H54 (cell line): ENCODE measurements around the gene MET.
"Not testable (repeated sequence)": the region's sequence is repeated elsewhere in the genome, so short reads cannot be mapped to it uniquely, and the experiment has no call there.

Experiments used
- DNase-seq: peaks from one replicate; pipeline ENCODE4 v3.0.0; 2011; ENCODE audit warnings: low spot score, mixed read lengths; ENCODE audit not compliant: insufficient read length
- FAIRE-seq: peaks from 3 replicates; lab custom pipeline; 2011; peaks lifted over from hg19 to GRCh38; lab: Jason Lieb, UNC
- POLR2A ChIP-seq: IDR thresholded peaks from 2 replicates; pipeline ENCODE4 v1.6.1; 2011; ENCODE audit warnings: low read depth, mild to moderate bottlenecking, low read length

MET gene

DNA sequence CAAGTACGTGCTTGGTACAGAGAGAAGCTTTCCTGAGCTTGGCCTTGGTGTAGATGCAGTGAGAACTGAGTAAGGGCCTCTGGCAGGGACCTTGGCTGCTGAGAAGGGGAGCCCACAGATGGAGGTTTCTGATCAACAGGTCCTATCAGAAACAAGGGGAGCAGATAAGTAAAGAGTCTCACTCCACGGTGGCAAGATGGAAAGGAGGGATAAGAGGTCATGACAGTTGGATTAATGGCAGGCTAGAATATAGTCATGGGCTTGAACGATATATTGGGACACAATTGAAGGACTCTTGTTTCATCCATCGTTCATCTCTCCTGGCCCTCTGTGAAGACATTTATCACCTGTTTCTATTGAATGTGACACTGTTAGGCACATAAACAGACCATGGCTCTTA, 41.5 kb downstream of the MET start:
- DNase-seq, result no peak
- no peak for FAIRE-seq
- no peak for TF ChIP-seq POLR2A

GRCh38 chr7:116713918-116714317, 41.9 kb downstream of the MET start:
- FAIRE-seq, result no peak

GRCh38 chr7:116715077-116715476, 43.1 kb downstream of the MET start:
- FAIRE-seq, result no peak
- TF ChIP-seq POLR2A, result no peak
- no peak for DNase-seq

More at GRCh38 chr7:116713918-116714317, 41.9 kb downstream of the MET start:
- no peak for TF ChIP-seq POLR2A
- no peak for DNase-seq

DNA sequence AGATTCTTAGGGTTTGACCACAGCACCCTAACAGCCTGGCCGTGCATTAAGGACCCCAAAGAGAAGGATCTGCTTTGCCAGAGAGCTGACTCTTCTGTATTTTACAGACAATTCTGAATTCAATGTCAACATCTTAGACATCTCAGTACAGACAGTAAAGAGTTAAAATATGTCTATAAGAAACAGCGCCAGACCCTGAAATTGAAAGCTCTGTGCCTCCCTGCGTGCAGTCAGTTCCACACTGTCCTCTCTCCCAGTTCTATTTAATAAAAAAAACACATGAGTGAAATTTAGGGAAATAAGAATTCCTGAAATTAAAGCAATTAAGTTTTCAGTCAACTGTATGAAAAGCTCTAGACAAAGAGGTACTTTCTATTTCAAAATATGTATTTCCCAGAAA, 45.1 kb downstream of the MET start:
- FAIRE-seq (no peak), DNase-seq (no peak)
- no peak for TF ChIP-seq POLR2A

- not testable (repeated sequence) for DNase-seq, FAIRE-seq
Observed at GRCh38 chr7:116723959-116724529, 52.0 kb downstream of the MET start.

DNA sequence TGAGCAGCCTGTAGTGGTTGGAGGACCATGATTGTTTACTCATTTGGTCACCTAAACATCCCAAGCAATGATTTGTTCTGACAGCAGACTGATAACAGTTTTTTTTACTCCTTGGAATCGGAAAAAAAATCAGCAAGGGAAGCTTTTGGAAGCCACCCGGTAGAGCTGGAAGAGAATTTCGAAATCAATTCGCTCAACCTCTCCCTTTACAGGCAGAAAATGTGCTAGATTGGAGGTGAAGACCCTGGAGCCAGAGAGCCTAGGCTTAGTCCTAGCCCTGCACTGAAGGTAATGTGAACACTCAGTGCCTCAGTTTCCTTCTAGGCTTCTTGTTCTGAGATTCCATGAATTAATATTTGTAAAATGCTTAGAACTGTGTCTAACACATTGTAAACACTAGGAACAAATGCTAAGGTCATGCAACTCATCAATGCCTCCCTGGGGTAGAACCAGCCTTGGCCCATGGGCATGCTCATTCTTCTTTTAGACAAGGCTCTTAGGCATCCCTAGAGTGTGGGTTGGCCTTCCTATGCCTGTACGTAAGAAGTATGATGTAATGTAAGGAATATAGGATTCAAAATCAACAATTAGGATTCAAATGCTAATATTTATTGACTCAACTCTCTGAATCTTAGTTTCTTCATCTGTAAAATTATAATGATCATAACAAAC, 52.7 kb downstream of the MET start:
- DNase-seq, result no peak
- TF ChIP-seq POLR2A, result no peak
- FAIRE-seq, result no peak

DNA sequence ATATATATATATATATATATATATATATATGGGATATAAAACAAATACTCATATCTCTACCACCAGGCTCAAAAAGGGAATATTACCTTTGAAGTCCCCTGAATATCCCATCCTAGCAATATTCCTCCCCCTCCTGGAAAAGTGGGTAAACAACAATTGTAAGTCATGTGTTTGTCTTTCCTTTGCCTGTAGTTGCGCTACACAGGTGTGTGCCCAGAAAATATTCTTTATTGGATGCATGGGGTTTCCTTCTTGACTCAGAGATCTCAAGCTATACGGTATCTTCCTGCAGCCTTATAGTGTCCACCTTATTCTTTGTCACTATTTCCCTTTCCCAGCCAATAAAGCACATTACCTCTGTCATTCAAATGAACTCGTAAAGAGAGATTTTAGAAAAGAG, 54.2 kb downstream of the MET start:
- DNase-seq (no peak), FAIRE-seq (no peak)
- TF ChIP-seq POLR2A, result no peak

DNA sequence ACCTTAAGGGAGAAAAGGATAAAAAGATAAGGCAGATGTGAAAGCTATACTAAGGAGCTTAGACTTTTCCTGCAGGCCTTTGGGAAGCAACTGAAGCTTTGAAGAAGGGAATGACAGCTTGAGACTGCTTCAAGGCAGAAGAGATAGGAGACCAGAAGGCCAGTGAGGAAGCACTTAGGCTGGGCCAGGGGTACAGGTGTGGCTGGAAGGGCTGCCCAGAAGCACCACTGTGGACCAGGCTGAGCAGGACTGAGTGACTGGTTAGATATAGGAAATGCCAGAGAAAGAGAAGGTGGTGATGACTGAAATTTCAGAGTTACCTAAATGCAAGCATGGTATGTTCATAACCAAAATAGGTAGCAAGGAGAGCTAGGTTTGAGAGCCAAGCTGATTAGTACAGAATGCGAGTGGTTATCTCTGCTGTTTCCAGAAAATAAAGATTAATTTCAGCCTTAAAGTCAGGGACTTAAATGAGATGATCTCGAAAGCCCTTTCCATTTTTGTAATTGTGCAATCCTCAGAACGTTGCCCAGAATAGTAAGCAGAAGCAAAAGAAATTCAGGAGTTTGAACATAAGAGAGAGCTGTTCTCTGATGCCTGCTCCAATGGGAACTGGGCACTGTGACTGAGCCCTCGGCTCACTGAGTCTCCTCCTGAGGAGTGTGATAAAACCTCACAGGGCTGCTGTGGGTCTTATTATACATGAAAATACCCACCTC, 54.9 kb downstream of the MET start:
- DNase-seq (no peak), FAIRE-seq (no peak)
- TF ChIP-seq POLR2A, result no peak

DNA sequence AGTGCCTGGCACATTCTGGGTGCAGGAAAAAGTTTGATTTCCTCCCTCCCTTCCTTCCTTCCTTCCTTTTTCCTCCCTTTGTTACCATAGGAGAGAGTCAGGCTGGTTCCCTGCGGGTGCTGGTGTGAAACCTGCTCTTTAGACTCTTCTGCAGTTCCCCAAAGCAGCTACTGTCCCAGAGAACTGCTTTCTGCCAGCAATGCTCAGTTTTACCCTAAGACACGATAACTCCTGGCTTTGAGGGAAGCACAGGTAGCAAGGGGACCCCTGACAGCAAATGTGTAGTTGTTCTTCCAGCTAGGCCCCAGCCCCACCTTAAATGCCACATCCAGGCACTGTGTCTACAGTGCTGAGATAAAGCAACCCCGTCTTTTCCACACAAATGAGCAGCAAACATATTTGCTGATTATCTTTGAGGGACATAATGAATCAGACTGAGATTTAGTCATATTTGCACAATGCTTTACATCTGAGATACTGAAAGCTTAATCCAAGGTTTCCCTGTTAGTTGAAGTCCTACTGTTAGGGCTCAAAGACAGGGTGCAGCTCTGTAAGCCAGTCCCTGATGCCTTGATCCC, 55.5 kb downstream of the MET start:
- no peak for FAIRE-seq
- no peak for TF ChIP-seq POLR2A
- DNase-seq, result no peak

- DNase-seq (no peak), FAIRE-seq (no peak)
- TF ChIP-seq POLR2A, result no peak
Observed at GRCh38 chr7:116728413-116728812, 56.4 kb downstream of the MET start.

DNA sequence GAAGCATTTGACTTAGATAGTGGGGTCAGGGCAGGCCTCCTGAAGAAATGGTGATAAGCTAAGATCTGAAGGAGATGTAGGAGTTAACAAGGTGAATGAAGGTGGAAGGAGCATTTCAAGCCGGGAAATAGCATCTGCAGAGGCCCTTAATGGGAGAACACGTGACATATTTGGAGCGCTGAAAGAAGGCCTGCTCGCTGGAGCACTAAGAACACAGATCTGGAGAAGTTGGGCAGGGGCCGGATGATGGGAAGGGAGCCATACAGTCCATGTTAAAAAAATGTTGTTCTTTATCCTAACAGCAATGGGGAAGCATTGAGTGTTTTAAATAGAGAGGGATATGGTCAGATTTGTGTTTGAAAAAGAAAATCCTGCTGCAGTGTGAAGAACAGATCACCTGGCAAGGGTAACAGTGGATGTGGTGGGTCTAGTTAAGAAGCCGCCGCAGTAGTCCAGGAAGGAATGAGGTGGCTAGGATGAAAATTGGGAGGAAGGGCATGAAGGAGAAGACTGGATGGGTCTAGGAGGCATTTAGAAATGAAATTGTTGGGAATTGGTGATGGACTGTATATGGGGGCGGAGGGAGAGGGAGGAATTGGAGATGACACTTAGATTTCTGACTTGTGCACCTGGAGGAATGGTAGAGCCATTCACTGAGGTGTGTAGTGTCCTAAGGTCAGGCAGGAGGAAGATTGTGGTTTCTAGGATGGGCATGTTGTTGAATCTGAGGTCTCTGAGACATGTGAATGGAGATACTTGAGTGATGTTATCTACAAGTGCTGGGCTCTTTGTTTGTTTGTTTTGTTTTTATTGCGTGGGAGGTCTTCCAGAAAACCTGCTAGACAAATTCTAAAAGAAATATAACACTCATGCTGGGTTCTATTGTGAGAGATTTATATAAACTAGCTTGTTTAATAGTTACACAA, 58.4 kb downstream of the MET start:
- no peak for DNase-seq
- TF ChIP-seq POLR2A, result no peak
- no peak for FAIRE-seq

DNA sequence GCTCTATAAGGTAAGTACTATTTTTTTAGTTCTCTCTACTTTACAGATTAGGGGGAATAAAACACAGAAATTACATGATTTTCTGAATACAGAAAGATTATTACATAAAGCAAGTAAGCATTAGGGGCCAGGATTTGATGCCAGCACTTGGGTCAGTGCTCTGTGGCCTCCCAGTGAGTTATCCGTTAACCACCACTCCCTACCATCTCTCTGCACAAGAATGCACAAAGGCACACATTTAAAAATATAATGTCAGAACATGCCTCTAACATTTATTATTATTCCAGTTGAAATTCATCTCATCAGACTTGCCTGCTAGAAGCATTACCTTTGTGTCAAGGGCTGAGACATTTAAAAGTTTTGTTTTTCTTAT, 59.0 kb downstream of the MET start:
- FAIRE-seq (no peak), DNase-seq (no peak)
- TF ChIP-seq POLR2A, result no peak
